NCI-H524 (cell line): Measurements from ENCODE around the gene GP9.
A peak's percentile ranks its signal among the peaks of the same experiment; 100 is the strongest.
"Not testable (repeated sequence)": the region's sequence is repeated elsewhere in the genome, so short reads cannot be mapped to it uniquely, and the experiment has no call there.

Source experiments
- DNase-seq, 2 experiments: peaks; one replicate each; lab custom pipeline; 2025; lab: John Stamatoyannopoulos, UW

The GP9 gene

GRCh38 chr3:129070086-129070885 is 9.7 kb downstream of the GP9 start:
- no peak for DNase-seq

GRCh38 chr3:129077222-129077621 is 16.6 kb downstream of the GP9 start:
- no peak for DNase-seq

GRCh38 chr3:129078510-129078909 is 17.9 kb downstream of the GP9 start:
- no peak for DNase-seq

GRCh38 chr3:129081503-129081902 is 20.9 kb downstream of the GP9 start:
- DNase-seq, result no peak

GRCh38 chr3:129082026-129082425 is 21.4 kb downstream of the GP9 start:
- DNase-seq, result no peak

- DNase-seq, result no peak
Observed at GRCh38 chr3:129084501-129084900, 23.9 kb downstream of the GP9 start.

GRCh38 chr3:129085165-129085715 is 24.7 kb downstream of the GP9 start:
- no peak for DNase-seq

- DNase-seq, result no peak
Observed at GRCh38 chr3:129085818-129086217, 25.2 kb downstream of the GP9 start.

- no peak for DNase-seq
Observed at GRCh38 chr3:129087138-129087702, 26.6 kb downstream of the GP9 start.

- DNase-seq, result peak in 1 of 2 experiments; percentile 25
Observed at GRCh38 chr3:129087904-129088303, 27.3 kb downstream of the GP9 start.

GRCh38 chr3:129088312-129088711 is 27.7 kb downstream of the GP9 start:
- not testable (repeated sequence) for DNase-seq

GRCh38 chr3:129095285-129095684 is 34.7 kb downstream of the GP9 start:
- no peak for DNase-seq

GRCh38 chr3:129100274-129100673 is 39.7 kb downstream of the GP9 start:
- peak in 1 of 2 experiments; percentile 24 for DNase-seq

- no peak for DNase-seq
Observed at GRCh38 chr3:129101370-129102138, 41.0 kb downstream of the GP9 start.

- no peak for DNase-seq
Observed at GRCh38 chr3:129103296-129103695, 42.7 kb downstream of the GP9 start.

- DNase-seq, result no peak
Observed at GRCh38 chr3:129104051-129104450, 43.5 kb downstream of the GP9 start.

GRCh38 chr3:129104498-129105079 is 44.0 kb downstream of the GP9 start:
- DNase-seq, result no peak

- no peak for DNase-seq
Observed at GRCh38 chr3:129105862-129106261, 45.3 kb downstream of the GP9 start.

GRCh38 chr3:129106320-129106719 is 45.7 kb downstream of the GP9 start:
- DNase-seq, result peak; percentile 31 to 72

- DNase-seq, result no peak
Observed at GRCh38 chr3:129106866-129107565, 46.4 kb downstream of the GP9 start.

- DNase-seq, result no peak
Observed at GRCh38 chr3:129107793-129108192, 47.2 kb downstream of the GP9 start.
